HepG2 (cell line): ENCODE results near the gene GRK5. TPM values are rescaled to one million over a fixed set of nuclear protein-coding genes. Genes with fewer than 3 reads are reported as not detected.

Experiments
- ADNP ChIP-seq: sonication (generic); formaldehyde crosslinking; IDR thresholded peaks from 2 replicates; pipeline ENCODE4 v1.4.0; 2020; ENCODE audit warnings: missing genetic modification reagents
- ATF7 ChIP-seq, 2 experiments: fragments of 450-650 bp in 1 of 2; sonication (generic) in 1 of 2; formaldehyde crosslinking in 1 of 2; IDR thresholded peaks; 2 replicates each; pipeline versions ENCODE4 v1.4.0 to v1.6.1; 2016 to 2020; ENCODE audit warnings: antibody characterized with exemption in 1 of 2, mild to moderate bottlenecking in 1 of 2, missing genetic modification reagents in 1 of 2
- ATF7-NPFF ChIP-seq: sonication (generic); formaldehyde crosslinking; IDR thresholded peaks from 2 replicates; pipeline ENCODE4 v1.8.1; 2023; ENCODE audit warnings: mild to moderate bottlenecking, low read depth, missing genetic modification reagents, moderate library complexity
- FOXM1 ChIP-seq: sonication (generic); formaldehyde crosslinking; IDR thresholded peaks from 2 replicates; pipeline ENCODE4 v1.5.0; 2020; ENCODE audit warnings: missing genetic modification reagents
- HMGA1 ChIP-seq: sonication (generic); formaldehyde crosslinking; conservative IDR thresholded peaks from 2 replicates; pipeline ENCODE4 v1.4.0; 2020; ENCODE audit warnings: missing genetic modification reagents
- HNF1B ChIP-seq: sonication (generic); formaldehyde crosslinking; IDR thresholded peaks from 2 replicates; pipeline ENCODE4 v1.5.1; 2020; ENCODE audit warnings: mild to moderate bottlenecking, moderate library complexity, missing genetic modification reagents
- PRMT3 ChIP-seq: sonication (generic); formaldehyde crosslinking; IDR thresholded peaks from 2 replicates; pipeline ENCODE4 v1.8.1; 2022; ENCODE audit warnings: low read depth, mild to moderate bottlenecking, moderate library complexity, missing genetic modification reagents, borderline replicate concordance
- PTBP1 ChIP-seq: fragments of 200-400 bp; formaldehyde crosslinking; IDR thresholded peaks from 2 replicates; pipeline ENCODE4 v1.6.1; 2018; ENCODE audit warnings: low read length, low read depth; ENCODE audit not compliant: poor library complexity, severe bottlenecking
- SRF ChIP-seq: IDR thresholded peaks from 2 replicates; pipeline ENCODE4 v1.6.1; 2011; ENCODE audit warnings: mild to moderate bottlenecking, low read depth, low read length, moderate library complexity
- TRIM22 ChIP-seq: fragments of 450-650 bp; IDR thresholded peaks from 2 replicates; pipeline ENCODE4 v1.6.1; 2017
- WIZ ChIP-seq: sonication (generic); formaldehyde crosslinking; IDR thresholded peaks from 2 replicates; pipeline ENCODE4 v1.5.1; 2020; ENCODE audit warnings: mild to moderate bottlenecking, missing genetic modification reagents
- ZBTB38 ChIP-seq: sonication (generic); formaldehyde crosslinking; IDR thresholded peaks from 2 replicates; pipeline ENCODE4 v1.5.1; 2020; ENCODE audit warnings: mild to moderate bottlenecking, missing genetic modification reagents
- ZGPAT ChIP-seq: IDR thresholded peaks from 2 replicates; pipeline ENCODE4 v1.6.1; 2016; ENCODE audit warnings: mild to moderate bottlenecking
- ZNF577 ChIP-seq: sonication (generic); formaldehyde crosslinking; IDR thresholded peaks from 2 replicates; pipeline ENCODE4 v1.4.0; 2020; ENCODE audit warnings: mild to moderate bottlenecking, low read depth, missing genetic modification reagents, borderline replicate concordance
- ZNF749 ChIP-seq: sonication (generic); formaldehyde crosslinking; IDR thresholded peaks from 2 replicates; pipeline ENCODE4 v1.8.0; 2022; ENCODE audit warnings: mild to moderate bottlenecking, missing genetic modification reagents, moderate library complexity, borderline replicate concordance
- ZNF816 ChIP-seq: sonication (generic); formaldehyde crosslinking; IDR thresholded peaks from 2 replicates; pipeline ENCODE4 v1.8.0; 2022; ENCODE audit warnings: missing genetic modification reagents, mild to moderate bottlenecking, borderline replicate concordance
- polyA plus RNA-seq, 8 experiments: library from polyadenylated mRNA; depleted of rRNA in 3 of 8; stranded (reverse) in 7 of 8; unstranded in 1 of 8; fragments of >200 nt; fragmentation: Illumina TruSeq in 4 of 8; extraction: Trizol in 4 of 8; gene quantifications; 2 replicates each; pipeline versions ENCODE4 v1.2.1 to v1.2.3, GENCODE V29; 2011 to 2016; ENCODE audit warnings: low read depth in 4 of 8, missing spikeins in 1 of 8, mixed read lengths in 1 of 8; ENCODE audit not compliant: insufficient read depth in 1 of 8
- total RNA-seq, 5 experiments: library from RNA; depleted of rRNA; stranded (reverse); fragments of >200 nt; fragmentation: Illumina TruSeq; extraction: Trizol; gene quantifications; 2 replicates each; pipeline ENCODE4 v1.2.3, GENCODE V29; 2016; ENCODE audit warnings: low read depth in 1 of 5
- TF ChIP-seq, protein P1 (sequence below): sonication (generic); formaldehyde crosslinking; IDR thresholded peaks from 2 replicates; pipeline ENCODE4 v1.5.0; 2020; ENCODE audit warnings: mild to moderate bottlenecking, missing genetic modification reagents
- TF ChIP-seq, protein P2 (sequence below): IDR thresholded peaks from 2 replicates; pipeline ENCODE4 v1.6.1; 2016; ENCODE audit warnings: mild to moderate bottlenecking, missing biosample characterization, missing genetic modification reagents
- TF ChIP-seq, protein P3 (sequence below): sonication (generic); formaldehyde crosslinking; IDR thresholded peaks from 2 replicates; pipeline ENCODE4 v1.4.0; 2020; ENCODE audit warnings: missing genetic modification reagents

Gene GRK5
- total and polyA plus RNA-seq, 2 of the 13 experiments (the other 11 are each of a cell fraction or from before 2014, with no cell fraction given): 10.4 to 12.6 TPM

DNA sequence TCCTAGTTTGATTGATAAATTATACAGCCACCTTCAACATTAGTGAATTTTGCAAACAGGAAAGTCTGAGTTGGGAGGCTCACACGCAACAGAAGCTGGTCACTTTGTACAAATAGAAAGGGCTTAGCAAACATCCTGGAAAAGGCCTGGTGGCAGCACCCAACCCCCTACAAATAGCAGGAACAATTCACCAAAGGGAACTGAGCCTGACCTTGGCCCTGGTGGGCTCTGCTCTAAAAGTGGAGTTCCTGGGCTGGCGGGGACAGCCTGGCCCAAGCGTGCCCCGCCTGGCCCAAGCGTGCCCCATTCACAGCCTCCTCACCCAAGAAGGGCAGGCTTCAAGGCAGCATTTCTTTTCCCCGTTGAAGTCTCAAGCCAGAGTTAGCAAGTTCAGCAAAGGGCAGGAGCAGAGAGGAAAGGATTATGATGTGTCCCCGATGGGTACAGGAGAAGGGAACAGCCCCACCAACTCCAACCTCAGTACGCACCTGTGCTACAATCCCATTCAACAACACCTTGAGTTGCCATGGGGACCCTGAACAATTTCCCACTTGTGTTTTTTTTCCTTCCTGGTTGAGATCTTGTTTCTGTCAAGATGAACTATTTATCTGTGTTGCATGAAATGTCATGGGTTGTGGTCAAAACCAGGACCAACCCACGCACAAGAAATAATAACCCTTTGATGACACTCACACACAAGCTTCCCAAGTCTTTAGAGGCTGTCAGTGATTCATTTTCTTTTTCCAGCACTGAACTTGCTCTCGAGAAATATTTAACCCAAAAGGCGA lies 291.7 kb downstream of the GRK5 start (continued):
- TF ChIP-seq, protein P1, sequence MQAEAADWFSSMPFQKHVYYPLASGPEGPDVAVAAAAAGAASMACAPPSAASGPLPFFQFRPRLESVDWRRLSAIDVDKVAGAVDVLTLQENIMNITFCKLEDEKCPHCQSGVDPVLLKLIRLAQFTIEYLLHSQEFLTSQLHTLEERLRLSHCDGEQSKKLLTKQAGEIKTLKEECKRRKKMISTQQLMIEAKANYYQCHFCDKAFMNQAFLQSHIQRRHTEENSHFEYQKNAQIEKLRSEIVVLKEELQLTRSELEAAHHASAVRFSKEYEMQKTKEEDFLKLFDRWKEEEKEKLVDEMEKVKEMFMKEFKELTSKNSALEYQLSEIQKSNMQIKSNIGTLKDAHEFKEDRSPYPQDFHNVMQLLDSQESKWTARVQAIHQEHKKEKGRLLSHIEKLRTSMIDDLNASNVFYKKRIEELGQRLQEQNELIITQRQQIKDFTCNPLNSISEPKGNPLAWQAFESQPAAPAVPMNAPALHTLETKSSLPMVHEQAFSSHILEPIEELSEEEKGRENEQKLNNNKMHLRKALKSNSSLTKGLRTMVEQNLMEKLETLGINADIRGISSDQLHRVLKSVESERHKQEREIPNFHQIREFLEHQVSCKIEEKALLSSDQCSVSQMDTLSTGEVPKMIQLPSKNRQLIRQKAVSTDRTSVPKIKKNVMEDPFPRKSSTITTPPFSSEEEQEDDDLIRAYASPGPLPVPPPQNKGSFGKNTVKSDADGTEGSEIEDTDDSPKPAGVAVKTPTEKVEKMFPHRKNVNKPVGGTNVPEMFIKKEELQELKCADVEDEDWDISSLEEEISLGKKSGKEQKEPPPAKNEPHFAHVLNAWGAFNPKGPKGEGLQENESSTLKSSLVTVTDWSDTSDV: no peak
- TF ChIP-seq HMGA1: no peak
- TF ChIP-seq PRMT3 (CRISPR knock-in tag): no peak
- no peak for TF ChIP-seq SRF
- TF ChIP-seq, protein P2, sequence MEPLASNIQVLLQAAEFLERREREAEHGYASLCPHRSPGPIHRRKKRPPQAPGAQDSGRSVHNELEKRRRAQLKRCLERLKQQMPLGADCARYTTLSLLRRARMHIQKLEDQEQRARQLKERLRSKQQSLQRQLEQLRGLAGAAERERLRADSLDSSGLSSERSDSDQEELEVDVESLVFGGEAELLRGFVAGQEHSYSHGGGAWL (CRISPR knock-in tag): no peak
- no peak for TF ChIP-seq ADNP (CRISPR knock-in tag)
- no peak for TF ChIP-seq TRIM22
- TF ChIP-seq WIZ (CRISPR knock-in tag): peak; percentile 68; the same call in 1 of the 2 replicates
- TF ChIP-seq ATF7 (IDR thresholded peaks at IDR 0.05): no peak
- TF ChIP-seq ATF7 (CRISPR knock-in tag; IDR thresholded peaks at IDR 0.05): no peak
- TF ChIP-seq HNF1B (CRISPR knock-in tag): peak; percentile 37; the same call in 1 of the 2 replicates
- TF ChIP-seq ZGPAT (CRISPR knock-in tag): peak; percentile 68; the same call in 1 of the 2 replicates
- peak; percentile 47; the same call in 1 of the 2 replicates for TF ChIP-seq ZNF749
- no peak for TF ChIP-seq ZNF577 (CRISPR knock-in tag)
- TF ChIP-seq, protein P3, sequence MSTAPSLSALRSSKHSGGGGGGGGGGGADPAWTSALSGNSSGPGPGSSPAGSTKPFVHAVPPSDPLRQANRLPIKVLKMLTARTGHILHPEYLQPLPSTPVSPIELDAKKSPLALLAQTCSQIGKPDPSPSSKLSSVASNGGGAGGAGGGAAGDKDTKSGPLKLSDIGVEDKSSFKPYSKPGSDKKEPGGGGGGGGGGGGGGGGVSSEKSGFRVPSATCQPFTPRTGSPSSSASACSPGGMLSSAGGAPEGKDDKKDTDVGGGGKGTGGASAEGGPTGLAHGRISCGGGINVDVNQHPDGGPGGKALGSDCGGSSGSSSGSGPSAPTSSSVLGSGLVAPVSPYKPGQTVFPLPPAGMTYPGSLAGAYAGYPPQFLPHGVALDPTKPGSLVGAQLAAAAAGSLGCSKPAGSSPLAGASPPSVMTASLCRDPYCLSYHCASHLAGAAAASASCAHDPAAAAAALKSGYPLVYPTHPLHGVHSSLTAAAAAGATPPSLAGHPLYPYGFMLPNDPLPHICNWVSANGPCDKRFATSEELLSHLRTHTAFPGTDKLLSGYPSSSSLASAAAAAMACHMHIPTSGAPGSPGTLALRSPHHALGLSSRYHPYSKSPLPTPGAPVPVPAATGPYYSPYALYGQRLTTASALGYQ (CRISPR knock-in tag): peak; percentile 71; the same call in 1 of the 2 replicates
- no peak for TF ChIP-seq PTBP1
- no peak for TF ChIP-seq ATF7-NPFF (CRISPR knock-in tag)
- peak; percentile 52; the same call in 1 of the 2 replicates for TF ChIP-seq ZBTB38 (CRISPR knock-in tag)
- no peak for TF ChIP-seq ZNF816 (CRISPR knock-in tag)
- TF ChIP-seq FOXM1 (CRISPR knock-in tag): no peak
